ENCODE measurements around the gene NAV1. TPM values are rescaled to one million over a fixed set of nuclear protein-coding genes. Genes with fewer than 3 reads are reported as not detected.

Gene NAV1
- polyA plus RNA-seq, 3 donors from 2014 or later = 0.23 to 0.56 TPM; not detected in 1

DNA sequence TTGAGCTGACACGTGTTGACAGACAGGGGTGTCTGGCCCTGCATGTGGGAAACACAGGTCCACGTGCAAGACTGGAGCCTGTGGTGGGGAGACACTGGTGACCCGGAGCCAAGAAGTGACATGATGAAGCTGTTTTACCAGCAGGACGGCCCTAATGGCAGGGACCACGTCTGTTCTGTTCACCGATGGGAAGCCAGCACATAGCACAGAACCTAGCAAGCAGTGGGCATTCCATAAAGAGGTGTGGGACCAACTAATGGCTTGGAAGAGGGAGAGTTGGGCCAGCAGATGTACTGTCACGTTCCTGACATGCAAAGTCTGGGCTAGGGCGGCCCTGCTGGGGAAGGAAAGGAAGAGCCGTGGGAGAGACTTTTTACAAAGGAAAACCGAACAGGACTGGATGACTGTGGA is 15.3 kb downstream of the NAV1 start:
- Mint-ChIP-seq H3K9me3 (no peaks in the 10 kb centered on the region), H3K27me3 (ENCODE audit: low read depth in 3 of 3) (peaks cover 0 to 4% (median 3%) of the 10 kb centered on the region in 3 donors)

DNA sequence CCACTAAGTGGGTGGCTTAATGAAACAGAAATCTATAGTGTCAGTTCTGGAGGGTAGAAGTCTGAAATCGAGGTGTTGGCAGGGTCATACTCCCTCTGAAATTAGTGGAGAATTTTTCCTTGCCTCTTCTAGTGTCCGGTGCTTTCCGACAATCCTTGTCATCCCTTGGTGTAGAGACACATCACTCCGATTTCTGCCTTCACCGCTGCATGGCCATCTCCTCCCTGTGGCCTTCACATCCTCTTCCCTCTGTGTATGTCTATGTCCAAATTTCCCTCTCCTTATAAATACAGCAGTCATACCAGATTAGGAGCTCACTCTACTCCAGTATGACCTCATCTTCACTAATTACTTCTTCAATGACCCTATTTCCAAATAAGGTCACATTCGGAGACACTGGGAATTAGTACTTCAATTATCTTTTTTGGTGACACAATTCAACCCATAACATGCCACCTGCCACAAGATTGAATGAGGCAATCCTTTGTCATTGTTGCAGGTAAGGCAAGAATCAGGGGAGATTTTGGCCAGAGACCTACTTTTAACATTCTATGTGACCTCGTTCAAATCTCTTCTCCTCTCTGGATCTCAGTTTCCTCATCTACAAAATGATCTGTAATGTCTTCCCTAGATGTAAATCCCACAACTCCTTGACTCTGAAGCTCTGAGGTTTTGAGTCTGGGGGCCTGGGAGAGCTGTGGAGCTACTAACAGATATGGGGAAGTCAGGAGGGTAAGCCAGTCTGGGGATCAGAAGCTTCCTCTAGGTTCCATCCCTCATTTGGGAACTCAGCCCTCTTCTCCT is 16.1 kb downstream of the NAV1 start:
- peaks cover 0 to 4% (median 0%) of the 10 kb centered on the region in 3 donors for H3K36me3 Mint-ChIP-seq
- H3K27me3 Mint-ChIP-seq (ENCODE audit: low read depth in 3 of 3) = peaks cover 0 to 4% (median 3%) of the 10 kb centered on the region in 3 donors
- no peak overlapping the region for H3K27ac Mint-ChIP-seq
- no peak overlapping the region for H3K4me3 Mint-ChIP-seq
- H3K9me3 Mint-ChIP-seq = no peaks in the 10 kb centered on the region
- no peak for DNase-seq
- H3K4me1 Mint-ChIP-seq = peaks cover 3 to 5% of the 10 kb centered on the region in 2 donors

More for the DNA sequence above, 15.3 kb downstream of the NAV1 start:
- no peak overlapping the region for H3K27ac Mint-ChIP-seq
- H3K4me1 Mint-ChIP-seq = no peaks in the 10 kb centered on the region
- H3K4me3 Mint-ChIP-seq = no peak overlapping the region
- no peak for DNase-seq
- peaks cover 0 to 4% (median 0%) of the 10 kb centered on the region in 3 donors for H3K36me3 Mint-ChIP-seq

DNA sequence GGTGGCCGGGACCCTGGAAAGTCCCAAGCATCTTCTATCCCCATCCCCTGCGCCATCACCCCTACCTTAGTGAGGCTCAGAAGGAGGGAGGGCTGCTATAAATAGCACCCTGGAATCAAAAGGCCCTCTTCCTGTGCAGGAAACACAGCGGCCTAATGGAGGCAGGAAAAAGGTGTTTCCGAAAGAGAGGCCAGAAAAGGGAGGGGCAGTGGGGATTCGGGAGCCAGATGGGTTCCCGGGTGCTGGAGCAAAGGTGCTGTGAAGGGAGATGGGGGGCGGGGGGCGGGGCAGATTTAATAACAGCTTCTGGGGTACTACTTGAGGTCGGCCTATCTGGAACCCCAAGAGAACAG is 16.6 kb downstream of the NAV1 start:
- Mint-ChIP-seq H3K36me3 (peaks cover 0 to 4% (median 0%) of the 10 kb centered on the region in 3 donors), H3K4me3 (no peak overlapping the region), H3K27me3 (ENCODE audit: low read depth in 3 of 3) (peaks cover 0 to 4% (median 3%) of the 10 kb centered on the region in 3 donors), H3K9me3 (no peaks in the 10 kb centered on the region), H3K27ac (no peak overlapping the region), H3K4me1 (peaks cover 3 to 8% of the 10 kb centered on the region in 2 donors)
- DNase-seq = no peak

DNA sequence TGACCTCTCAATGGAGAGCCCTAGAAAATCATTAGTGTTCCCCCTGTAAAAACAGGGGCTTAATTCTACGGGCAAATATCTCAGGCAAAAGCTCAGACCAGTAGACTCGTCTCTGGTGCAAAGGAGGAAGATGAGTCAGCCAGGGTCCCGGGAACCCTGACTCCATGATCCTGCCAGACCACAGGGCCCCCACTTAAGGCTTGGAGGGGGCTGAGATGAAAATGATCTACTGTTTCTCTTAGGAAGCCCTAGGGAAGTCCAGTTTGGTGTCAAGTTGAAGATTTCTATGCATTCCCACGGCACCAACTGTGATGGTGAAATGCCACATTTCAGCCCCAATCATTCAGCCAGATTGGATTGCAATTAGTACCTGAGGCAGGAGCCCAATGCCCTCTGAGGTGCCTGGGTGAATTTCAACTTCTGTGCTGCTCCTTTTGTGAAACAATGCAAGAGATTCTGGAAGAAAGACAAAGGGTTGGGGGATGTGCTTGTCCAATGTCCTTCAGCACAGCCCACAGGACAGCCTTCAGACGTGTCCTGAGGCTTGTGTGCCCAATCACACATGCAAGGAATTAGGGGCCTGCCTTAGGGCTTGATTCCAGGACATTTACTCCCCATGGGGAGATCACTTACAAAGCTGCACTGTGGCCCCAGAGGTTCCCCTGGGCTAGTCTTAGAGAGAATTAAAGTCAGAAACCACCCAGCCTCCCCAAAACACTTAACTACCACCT is 18.1 kb downstream of the NAV1 start:
- Mint-ChIP-seq H3K4me1 (peaks cover 3 to 8% of the 10 kb centered on the region in 2 donors), H3K27ac (no peak overlapping the region), H3K9me3 (no peaks in the 10 kb centered on the region), H3K4me3 (no peak overlapping the region), H3K36me3 (peaks cover 0 to 4% (median 0%) of the 10 kb centered on the region in 3 donors), H3K27me3 (ENCODE audit: low read depth in 3 of 3) (peaks cover 0 to 4% (median 3%) of the 10 kb centered on the region in 3 donors)
- no peak for DNase-seq

DNA sequence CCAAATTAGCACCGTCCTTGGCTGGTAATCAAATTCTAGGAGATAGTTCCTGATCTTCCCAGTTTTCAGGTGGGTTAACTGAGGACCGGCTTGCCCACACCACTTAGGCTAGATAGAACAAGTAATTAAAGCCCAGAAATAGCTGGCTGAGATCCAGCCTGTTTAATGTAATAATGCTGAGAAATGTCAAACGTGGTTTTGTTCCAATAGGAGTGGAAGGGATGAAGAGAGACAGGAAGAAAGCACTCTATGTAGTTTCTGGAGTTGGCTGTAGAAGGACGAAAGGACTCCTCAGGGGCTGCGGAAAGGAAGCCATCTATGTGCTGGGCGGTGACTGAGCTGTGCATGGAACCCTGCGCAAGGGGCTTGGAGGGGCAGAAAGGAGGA is 18.6 kb downstream of the NAV1 start:
- Mint-ChIP-seq H3K4me3 (no peak overlapping the region), H3K4me1 (peaks cover 3 to 8% of the 10 kb centered on the region in 2 donors), H3K27me3 (ENCODE audit: low read depth in 3 of 3) (peaks cover 0 to 4% (median 3%) of the 10 kb centered on the region in 3 donors), H3K27ac (no peak overlapping the region), H3K9me3 (no peaks in the 10 kb centered on the region), H3K36me3 (peaks cover 0 to 4% (median 0%) of the 10 kb centered on the region in 3 donors)
- DNase-seq = no peak

DNA sequence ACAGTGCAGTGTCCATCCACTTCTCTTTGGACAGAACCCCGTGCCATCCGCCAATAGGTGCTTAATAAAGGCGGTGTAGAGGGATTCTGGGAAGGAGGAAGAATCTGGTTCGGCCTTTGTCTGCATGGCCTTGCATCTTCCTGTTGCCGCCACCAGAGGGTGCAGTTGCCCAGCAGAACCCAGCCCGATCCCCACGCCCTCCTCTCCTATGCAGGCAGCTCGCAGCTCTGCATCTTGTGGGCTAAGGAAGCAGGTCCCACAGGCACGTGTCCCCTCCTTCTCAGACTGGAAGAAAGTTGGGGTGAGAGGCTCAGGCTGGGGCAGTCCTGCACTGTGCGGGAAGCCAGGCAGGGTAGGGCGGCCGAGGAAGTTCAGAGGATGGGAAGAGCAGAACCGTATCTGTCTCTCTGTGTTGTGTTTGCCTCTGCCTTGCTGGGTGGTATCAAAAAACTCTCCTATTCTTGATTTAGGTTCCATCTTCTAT is 20.8 kb downstream of the NAV1 start:
- peaks cover 0 to 4% (median 0%) of the 10 kb centered on the region in 3 donors for H3K36me3 Mint-ChIP-seq
- H3K4me3 Mint-ChIP-seq = no peak overlapping the region
- peak; percentile 28 to 44 (median 38) for DNase-seq
- H3K4me1 Mint-ChIP-seq = peaks cover 3 to 8% of the 10 kb centered on the region in 2 donors
- no peaks in the 10 kb centered on the region for H3K9me3 Mint-ChIP-seq
- H3K27me3 Mint-ChIP-seq (ENCODE audit: low read depth in 3 of 3) = peaks cover 0 to 3% (median 3%) of the 10 kb centered on the region in 3 donors
- H3K27ac Mint-ChIP-seq = no peak overlapping the region

DNA sequence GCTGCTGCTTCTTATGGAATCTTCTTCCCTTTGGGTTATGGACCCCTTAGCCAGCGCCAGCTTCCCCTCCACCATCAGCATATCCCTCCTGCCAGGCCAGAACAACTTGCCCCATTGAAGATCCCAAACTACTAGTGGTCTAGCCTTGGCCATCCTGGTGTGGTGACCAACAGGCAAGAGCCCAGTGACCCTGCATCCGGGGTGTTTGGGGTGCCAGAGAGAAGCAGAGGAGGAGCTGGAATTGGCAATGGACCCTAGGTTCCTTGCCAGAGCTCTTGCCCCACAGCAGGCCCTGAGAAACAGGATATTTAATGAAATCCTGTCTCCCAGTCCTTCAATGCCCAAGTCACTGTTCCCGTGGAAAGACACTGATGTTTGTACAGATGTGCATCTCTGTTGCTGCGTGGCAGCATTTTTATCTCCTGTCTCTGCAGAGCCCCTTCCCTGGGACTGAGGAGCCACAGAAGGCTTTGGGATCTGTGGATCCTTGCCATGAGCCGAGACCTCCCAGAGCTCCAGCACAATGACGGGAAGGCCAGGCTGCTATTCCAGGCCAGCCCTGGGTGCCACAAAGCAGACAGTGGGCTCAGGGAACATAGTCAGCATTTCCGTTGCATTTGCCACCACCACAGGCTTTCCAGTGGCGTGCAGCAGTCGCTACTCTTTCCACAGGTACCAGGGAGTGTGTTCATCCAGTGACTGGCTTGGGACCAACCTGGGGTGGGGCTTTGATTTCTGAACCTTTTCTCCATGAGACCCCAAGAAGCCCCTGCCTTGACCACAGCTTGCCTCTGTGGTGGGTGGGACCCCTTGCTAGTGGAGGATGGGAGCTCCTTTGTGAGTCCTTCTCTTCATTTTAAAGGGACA is 21.6 kb downstream of the NAV1 start:
- peaks cover 0 to 3% (median 0%) of the 10 kb centered on the region in 3 donors for H3K27me3 Mint-ChIP-seq (ENCODE audit: low read depth in 3 of 3)
- no peak for DNase-seq
- peaks cover 3 to 8% of the 10 kb centered on the region in 2 donors for H3K4me1 Mint-ChIP-seq
- H3K27ac Mint-ChIP-seq = no peak overlapping the region
- H3K4me3 Mint-ChIP-seq = no peak overlapping the region
- H3K36me3 Mint-ChIP-seq = no peaks in the 10 kb centered on the region
- no peaks in the 10 kb centered on the region for H3K9me3 Mint-ChIP-seq

DNA sequence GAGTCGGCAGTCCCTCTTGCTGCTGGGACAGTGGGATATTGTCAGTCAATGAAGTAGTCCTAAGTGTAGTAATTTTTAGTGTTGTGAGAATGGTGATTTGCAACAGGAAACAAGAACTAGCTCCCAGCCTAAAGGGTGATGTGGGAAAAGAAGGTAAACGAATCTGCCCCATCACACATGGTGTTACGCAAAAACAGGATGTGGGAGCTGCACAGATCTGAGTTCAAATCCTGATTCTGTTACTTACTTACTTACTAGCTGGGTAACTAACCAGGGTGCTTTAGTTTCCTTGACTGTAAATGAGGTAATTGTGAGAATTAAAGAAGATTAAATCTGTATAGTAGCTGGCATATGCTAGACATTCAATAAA is 22.3 kb downstream of the NAV1 start:
- H3K27ac Mint-ChIP-seq = no peak overlapping the region
- H3K4me3 Mint-ChIP-seq = no peak overlapping the region
- no peaks in the 10 kb centered on the region for H3K36me3 Mint-ChIP-seq
- DNase-seq = no peak
- peaks cover 0 to 3% (median 0%) of the 10 kb centered on the region in 3 donors for H3K27me3 Mint-ChIP-seq (ENCODE audit: low read depth in 3 of 3)
- peaks cover 3 to 8% of the 10 kb centered on the region in 2 donors for H3K4me1 Mint-ChIP-seq
- H3K9me3 Mint-ChIP-seq = no peaks in the 10 kb centered on the region

DNA sequence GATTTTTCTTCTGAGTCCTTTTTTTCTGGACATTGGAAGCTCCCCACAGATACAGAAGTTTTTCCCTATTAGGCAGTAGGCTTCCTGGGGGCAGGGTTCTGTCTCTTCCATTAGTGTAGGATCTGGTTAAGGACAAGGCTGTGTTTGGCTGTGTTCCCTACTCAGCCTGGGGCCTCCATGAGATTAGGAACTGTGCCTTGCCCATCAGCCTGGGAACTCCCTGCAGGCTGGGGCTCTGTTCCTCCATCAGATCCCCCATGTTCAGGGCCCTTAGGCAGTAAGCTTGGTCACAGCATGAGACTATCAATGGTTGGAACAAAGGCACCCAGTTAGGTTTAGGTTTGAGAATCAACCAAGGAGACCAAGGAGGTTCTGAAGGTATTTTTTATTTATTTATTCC is 22.7 kb downstream of the NAV1 start:
- no peaks in the 10 kb centered on the region for H3K9me3 Mint-ChIP-seq
- H3K27ac Mint-ChIP-seq = no peak overlapping the region
- H3K36me3 Mint-ChIP-seq = no peaks in the 10 kb centered on the region
- H3K4me3 Mint-ChIP-seq = no peak overlapping the region
- H3K4me1 Mint-ChIP-seq = peaks cover 3 to 8% of the 10 kb centered on the region in 2 donors
- peaks cover 0 to 3% (median 0%) of the 10 kb centered on the region in 3 donors for H3K27me3 Mint-ChIP-seq (ENCODE audit: low read depth in 3 of 3)
- DNase-seq = no peak

DNA sequence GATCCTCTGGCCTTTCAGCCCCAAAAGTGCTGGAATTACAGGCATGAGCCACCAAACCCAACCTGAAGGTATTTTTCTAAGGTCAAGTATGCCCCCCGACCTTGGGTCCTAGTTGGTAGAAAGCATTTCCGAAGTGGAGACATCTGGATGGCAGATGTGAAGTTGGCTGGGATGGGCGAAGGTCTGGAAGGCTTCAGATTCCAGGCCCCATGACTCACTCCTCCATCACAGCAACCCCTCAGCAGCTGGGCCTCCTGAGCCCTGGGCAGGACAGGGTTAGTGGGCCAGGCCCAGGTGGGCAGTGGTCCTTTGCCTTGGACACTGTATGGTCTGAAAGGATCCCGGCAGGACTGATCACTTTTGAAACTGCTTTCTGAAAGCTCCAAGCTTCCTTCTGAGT is 23.3 kb downstream of the NAV1 start:
- peaks cover 0 to 3% (median 0%) of the 10 kb centered on the region in 3 donors for H3K27me3 Mint-ChIP-seq (ENCODE audit: low read depth in 3 of 3)
- no peak overlapping the region for H3K27ac Mint-ChIP-seq
- peaks cover 3 to 8% of the 10 kb centered on the region in 2 donors for H3K4me1 Mint-ChIP-seq
- no peaks in the 10 kb centered on the region for H3K36me3 Mint-ChIP-seq
- no peak for DNase-seq
- no peak overlapping the region for H3K4me3 Mint-ChIP-seq
- no peaks in the 10 kb centered on the region for H3K9me3 Mint-ChIP-seq

DNA sequence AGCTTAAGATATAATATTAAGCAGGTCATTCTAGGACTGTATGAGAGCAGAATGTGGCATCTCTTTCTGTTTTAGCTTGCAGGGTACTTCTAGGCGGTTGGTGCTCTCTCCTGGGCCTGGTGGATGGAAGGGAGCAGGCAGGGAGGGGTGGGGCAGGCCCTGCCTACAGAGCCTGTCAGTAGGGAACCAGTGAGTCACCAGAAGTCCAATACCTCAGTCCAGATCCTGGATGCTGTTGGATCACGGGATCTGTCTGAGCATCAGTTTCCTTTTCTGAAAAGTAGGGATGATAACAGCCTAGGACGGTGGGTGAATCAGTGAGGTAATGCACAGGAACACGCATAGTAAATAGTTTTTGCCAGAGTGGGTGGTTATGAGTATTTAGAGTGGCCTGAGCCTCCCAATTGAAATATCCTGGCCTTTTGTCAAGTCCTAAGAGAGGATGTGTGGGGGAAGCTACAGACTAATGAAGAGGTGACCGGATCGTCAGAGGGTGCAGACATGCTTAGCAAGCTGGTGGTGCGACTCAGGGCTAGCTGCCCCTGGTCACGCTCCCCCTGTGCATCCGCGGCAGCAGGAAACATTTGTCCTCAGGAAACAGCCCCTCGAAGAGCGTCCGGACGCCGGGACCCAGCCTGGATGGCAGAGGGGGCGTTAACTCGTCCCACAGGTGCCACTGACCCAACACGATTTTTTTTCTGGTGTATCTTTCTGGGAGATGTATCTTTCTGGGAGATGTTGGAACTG is 23.9 kb downstream of the NAV1 start:
- peaks cover 3 to 8% of the 10 kb centered on the region in 2 donors for H3K4me1 Mint-ChIP-seq
- no peak overlapping the region for H3K27ac Mint-ChIP-seq
- DNase-seq = no peak
- peaks cover 0 to 3% (median 2%) of the 10 kb centered on the region in 3 donors for H3K27me3 Mint-ChIP-seq (ENCODE audit: low read depth in 3 of 3)
- no peak overlapping the region for H3K4me3 Mint-ChIP-seq
- H3K9me3 Mint-ChIP-seq = no peaks in the 10 kb centered on the region
- no peaks in the 10 kb centered on the region for H3K36me3 Mint-ChIP-seq

DNA sequence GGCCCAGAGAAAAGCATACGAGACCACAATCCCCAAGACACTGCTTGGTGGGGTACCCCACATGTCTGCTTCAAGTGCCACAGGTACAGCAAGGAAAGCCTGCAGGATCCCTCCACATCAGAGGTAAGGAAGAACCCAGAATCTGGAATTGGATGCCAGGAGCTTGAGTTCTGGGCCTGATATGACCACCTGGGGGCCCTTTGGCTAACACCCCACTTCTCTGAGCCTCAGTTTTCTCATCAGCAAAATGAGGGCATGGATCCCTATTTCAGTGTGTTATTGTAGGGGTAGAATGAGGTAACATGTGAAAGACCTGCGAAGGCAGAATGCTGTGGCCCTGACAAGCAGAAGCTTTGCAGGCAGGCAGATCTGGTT is 24.5 kb downstream of the NAV1 start:
- DNase-seq = no peak
- H3K4me3 Mint-ChIP-seq = no peak overlapping the region
- peaks cover 3 to 8% of the 10 kb centered on the region in 2 donors for H3K4me1 Mint-ChIP-seq
- peaks cover under 1 to 3% (median 2%) of the 10 kb centered on the region in 3 donors for H3K27me3 Mint-ChIP-seq (ENCODE audit: low read depth in 3 of 3)
- no peak overlapping the region for H3K27ac Mint-ChIP-seq
- no peaks in the 10 kb centered on the region for H3K9me3 Mint-ChIP-seq
- no peaks in the 10 kb centered on the region for H3K36me3 Mint-ChIP-seq

DNA sequence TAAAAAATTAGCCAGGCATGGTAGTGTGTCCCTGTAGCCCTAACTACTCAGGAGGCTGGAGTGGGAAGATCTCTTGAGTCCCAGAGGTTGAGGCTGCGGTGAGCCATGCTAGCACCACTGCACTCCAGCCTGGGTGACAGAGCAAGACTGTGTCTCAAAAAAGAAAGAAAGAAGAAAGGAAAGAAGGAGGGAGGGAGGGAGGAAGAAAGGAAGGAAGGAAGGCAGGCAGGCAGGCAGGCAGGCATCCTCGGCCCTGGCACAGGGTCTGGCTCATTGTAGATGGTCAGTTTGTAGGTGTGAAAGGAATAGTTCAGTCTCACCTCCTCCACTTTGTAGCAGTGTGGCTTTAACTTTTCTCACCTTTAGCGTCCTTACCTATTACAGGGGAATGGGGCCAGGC is 25.0 kb downstream of the NAV1 start:
- Mint-ChIP-seq H3K27me3 (ENCODE audit: low read depth in 3 of 3) (peaks cover 2 to 3% (median 2%) of the 10 kb centered on the region in 3 donors), H3K27ac (no peak overlapping the region), H3K9me3 (no peaks in the 10 kb centered on the region), H3K4me3 (no peak overlapping the region), H3K4me1 (peaks cover 3 to 8% of the 10 kb centered on the region in 2 donors), H3K36me3 (no peaks in the 10 kb centered on the region)
- DNase-seq = no peak
